Neural crest cell (in vitro differentiated cells): ENCODE results near the gene COL9A3. TPM values are rescaled to one million over a fixed set of nuclear protein-coding genes. Genes with fewer than 3 reads are reported as not detected.
A peak's percentile ranks its signal among the peaks of the same experiment; 100 is the strongest.
"Not testable (repeated sequence)": the region's sequence is repeated elsewhere in the genome, so short reads cannot be mapped to it uniquely, and the experiment has no call there.

Experiments used
- DNase-seq: peaks from one replicate; pipeline ENCODE4 v3.0.0; 2021; ENCODE audit warnings: low read depth, mixed read lengths, low spot score
- H3K27ac Mint-ChIP-seq: one replicate; pipeline ENCODE4 v1.8.0; 2021; ENCODE audit warnings: mild to moderate bottlenecking, mixed read lengths; ENCODE audit not compliant: unreplicated experiment
- H3K27me3 Mint-ChIP-seq: 2 replicates; pipeline ENCODE4 v1.8.0; 2021; ENCODE audit warnings: low read depth, mild to moderate bottlenecking, mixed read lengths
- H3K36me3 Mint-ChIP-seq: 2 replicates; pipeline ENCODE4 v1.8.0; 2021; ENCODE audit warnings: low read depth, mild to moderate bottlenecking, mixed read lengths
- H3K4me1 Mint-ChIP-seq: 2 replicates; pipeline ENCODE4 v1.8.0; 2021; ENCODE audit warnings: mixed read lengths
- H3K4me3 Mint-ChIP-seq: one replicate; pipeline ENCODE4 v1.8.0; 2021; ENCODE audit warnings: mild to moderate bottlenecking, mixed read lengths
- H3K9me3 Mint-ChIP-seq: 2 replicates; pipeline ENCODE4 v1.8.0; 2021; ENCODE audit warnings: mixed read lengths
- CTCF ChIP-seq: fragments of 200-600 bp; sonication (generic); conservative IDR thresholded peaks from 2 replicates; pipeline ENCODE4 v1.5.0; 2021; ENCODE audit warnings: antibody characterized with exemption, mild to moderate bottlenecking
- total RNA-seq: library from RNA; stranded (reverse); gene quantifications from 2 replicates; pipeline ENCODE4 v1.2.1, GENCODE V29; 2021

COL9A3 gene
- total RNA-seq, 1 donor from 2014 or later = 4.6 TPM

GRCh38 chr20:62873280-62873679, 56.4 kb downstream of the COL9A3 start:
- peaks cover 13% of the 10 kb centered on the region for H3K27me3 Mint-ChIP-seq
- peaks cover 20% of the 10 kb centered on the region for H3K4me1 Mint-ChIP-seq
- TF ChIP-seq CTCF = no peak
- H3K4me3 Mint-ChIP-seq = peak overlapping the region; percentile 49
- DNase-seq = no peak
- peaks cover 2% of the 10 kb centered on the region for H3K36me3 Mint-ChIP-seq
- H3K27ac Mint-ChIP-seq = no peak overlapping the region
- H3K9me3 Mint-ChIP-seq = peaks cover 2% of the 10 kb centered on the region

- peak; percentile 65 for TF ChIP-seq CTCF
- not testable (repeated sequence) for H3K27ac Mint-ChIP-seq, H3K36me3 Mint-ChIP-seq, H3K9me3 Mint-ChIP-seq
- peak; percentile 60 for DNase-seq
- Mint-ChIP-seq H3K27me3 (peaks cover 13% of the 10 kb centered on the region), H3K4me1 (peaks cover 20% of the 10 kb centered on the region), H3K4me3 (peak overlapping the region; percentile 49)
Measured at GRCh38 chr20:62873681-62874031, 56.8 kb downstream of the COL9A3 start.

- H3K4me3 Mint-ChIP-seq = peak overlapping the region; percentile 49
Measured at GRCh38 chr20:62874964-62875344, 58.1 kb downstream of the COL9A3 start.

GRCh38 chr20:62875419-62876361, 58.8 kb downstream of the COL9A3 start:
- Mint-ChIP-seq H3K27ac (peak overlapping the region; percentile 19), H3K9me3 (no peaks in the 10 kb centered on the region), H3K36me3 (peaks cover 2% of the 10 kb centered on the region), H3K4me3 (peak overlapping the region; percentile 91), H3K4me1 (peaks cover 20% of the 10 kb centered on the region), H3K27me3 (peaks cover 13% of the 10 kb centered on the region)
- DNase-seq = peak; percentile 79
- peak; percentile 57 for TF ChIP-seq CTCF

More at GRCh38 chr20:62874964-62875344, 58.1 kb downstream of the COL9A3 start:
- no peak for DNase-seq
- H3K9me3 Mint-ChIP-seq = no peaks in the 10 kb centered on the region
- H3K27me3 Mint-ChIP-seq = peaks cover 13% of the 10 kb centered on the region
- H3K4me1 Mint-ChIP-seq = peaks cover 20% of the 10 kb centered on the region
- peaks cover 2% of the 10 kb centered on the region for H3K36me3 Mint-ChIP-seq
- no peak for TF ChIP-seq CTCF
- no peak overlapping the region for H3K27ac Mint-ChIP-seq

GRCh38 chr20:62876501-62876901, 59.7 kb downstream of the COL9A3 start:
- TF ChIP-seq CTCF = no peak
- DNase-seq = no peak
- no peak overlapping the region for H3K27ac Mint-ChIP-seq
- no peaks in the 10 kb centered on the region for H3K9me3 Mint-ChIP-seq
- peak overlapping the region; percentile 67 for H3K4me3 Mint-ChIP-seq
- H3K27me3 Mint-ChIP-seq = peaks cover 13% of the 10 kb centered on the region
- peaks cover 20% of the 10 kb centered on the region for H3K4me1 Mint-ChIP-seq
- peaks cover 4% of the 10 kb centered on the region for H3K36me3 Mint-ChIP-seq
